SU-DHL-6 (cell line): ENCODE results near the gene SLC6A8.
A peak's percentile ranks its signal among the peaks of the same experiment; 100 is the strongest.

Source experiments
- CTCF ChIP-seq: fragments of 200-600 bp; sonication (generic); IDR thresholded peaks from one replicate; pipeline ENCODE4 v1.5.1; 2017; ENCODE audit warnings: antibody characterized with exemption, mild to moderate bottlenecking, low read length, moderate library complexity; ENCODE audit not compliant: insufficient read depth, poor library complexity, severe bottlenecking
- EZH2phosphoT487 ChIP-seq: fragments of 200-600 bp; sonication (generic), shearing (Covaris generic); conservative IDR thresholded peaks from 2 replicates; pipeline ENCODE4 v1.6.1; 2018; ENCODE audit warnings: mild to moderate bottlenecking, antibody characterized with exemption, low read length, moderate library complexity, mixed read lengths

DNA sequence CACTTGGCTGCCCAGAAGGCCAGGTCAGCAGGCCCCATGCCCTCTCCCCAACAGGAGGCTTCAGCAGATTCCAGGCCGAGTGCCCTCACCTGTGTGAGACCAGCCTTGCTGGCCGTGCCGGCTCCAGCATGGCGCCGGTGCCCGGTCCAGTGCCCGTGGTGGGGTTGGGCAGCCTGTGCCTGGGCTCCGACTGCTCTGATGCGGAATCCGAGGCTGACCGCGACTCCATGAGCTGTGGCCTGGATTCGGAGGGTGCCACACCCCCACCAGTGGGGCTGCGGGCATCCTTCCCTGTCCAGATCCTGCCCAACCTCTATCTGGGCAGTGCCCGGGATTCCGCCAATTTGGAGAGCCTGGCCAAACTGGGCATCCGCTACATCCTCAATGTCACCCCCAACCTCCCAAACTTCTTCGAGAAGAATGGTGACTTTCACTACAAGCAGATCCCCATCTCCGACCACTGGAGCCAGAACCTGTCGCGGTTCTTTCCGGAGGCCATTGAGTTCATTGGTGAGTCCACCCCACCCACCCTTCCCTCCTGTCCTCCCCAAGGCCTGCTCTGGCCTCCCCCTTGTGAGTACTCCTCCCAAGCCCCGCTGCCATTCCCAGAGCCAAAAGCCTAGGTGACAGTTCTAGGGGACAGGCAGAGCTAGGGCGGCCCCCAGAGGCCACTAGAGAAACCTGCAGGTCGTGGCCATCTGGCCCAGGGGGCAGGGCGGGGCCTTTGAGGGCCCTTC, 38.4 kb upstream of the SLC6A8 start:
- TF ChIP-seq CTCF: peak; percentile 33
- TF ChIP-seq EZH2phosphoT487: no peak
